Type B pancreatic cell (in vitro differentiated cells): ENCODE data around the gene IL17C. TPM values are rescaled to one million over a fixed set of nuclear protein-coding genes. Genes with fewer than 3 reads are reported as not detected.

ENCODE experiments used
- DNase-seq: peaks from one replicate; pipeline ENCODE4 v3.0.0; 2021; ENCODE audit warnings: mixed read lengths; ENCODE audit not compliant: unreplicated experiment; ENCODE audit errors: extremely low spot score
- H3K27ac Mint-ChIP-seq: 2 replicates; pipeline ENCODE4 v1.8.0; 2021; ENCODE audit warnings: mild to moderate bottlenecking, mixed read lengths
- H3K27me3 Mint-ChIP-seq: 2 replicates; pipeline ENCODE4 v1.8.0; 2021; ENCODE audit warnings: mixed read lengths
- H3K36me3 Mint-ChIP-seq: 2 replicates; pipeline ENCODE4 v1.8.0; 2021; ENCODE audit warnings: mixed read lengths
- H3K4me1 Mint-ChIP-seq: one replicate; pipeline ENCODE4 v1.8.0; 2021; ENCODE audit warnings: mixed read lengths; ENCODE audit not compliant: unreplicated experiment
- H3K4me3 Mint-ChIP-seq: 2 replicates; pipeline ENCODE4 v1.8.0; 2021; ENCODE audit warnings: mild to moderate bottlenecking, mixed read lengths
- H3K9me3 Mint-ChIP-seq: 2 replicates; pipeline ENCODE4 v1.8.0; 2021; ENCODE audit warnings: mixed read lengths
- total RNA-seq: library from RNA; stranded (reverse); gene quantifications from 2 replicates; pipeline ENCODE4 v1.2.1, GENCODE V29; 2021; ENCODE audit warnings: low replicate concordance
- TF ChIP-seq, protein P1 (sequence below): fragments of 200-600 bp; sonication (generic); conservative IDR thresholded peaks from 2 replicates; pipeline ENCODE4 v1.5.0; 2021; ENCODE audit warnings: antibody characterized with exemption, mild to moderate bottlenecking

The IL17C gene
- total RNA-seq, 1 donor from 2014 or later = 0.39 TPM

DNA sequence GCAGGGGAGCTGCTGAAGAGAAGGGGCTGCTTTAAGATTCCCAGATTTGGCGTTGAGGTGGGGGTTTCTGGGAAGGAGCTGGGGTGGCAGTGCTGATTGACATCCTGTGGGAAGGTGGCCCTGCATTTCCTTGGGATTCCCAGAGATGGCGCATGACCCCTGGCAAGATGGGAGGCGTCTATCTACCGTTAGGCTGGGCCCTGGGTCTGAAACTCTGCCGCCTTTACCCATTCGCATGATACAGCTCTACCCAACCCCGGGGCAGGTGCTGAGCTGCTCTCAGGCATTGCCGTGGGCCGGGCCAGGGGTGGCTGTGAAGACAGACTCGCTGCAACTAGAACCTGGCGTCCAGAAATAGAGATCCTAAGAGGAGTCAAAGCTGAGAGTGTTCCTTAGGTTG, 34.4 kb downstream of the IL17C start:
- H3K27ac Mint-ChIP-seq = no peak overlapping the region
- no peaks in the 10 kb centered on the region for H3K9me3 Mint-ChIP-seq
- no peaks in the 10 kb centered on the region for H3K4me1 Mint-ChIP-seq
- no peaks in the 10 kb centered on the region for H3K27me3 Mint-ChIP-seq
- DNase-seq = no peak
- H3K4me3 Mint-ChIP-seq = no peak overlapping the region
- peaks cover 3% of the 10 kb centered on the region for H3K36me3 Mint-ChIP-seq
- TF ChIP-seq, protein P1, sequence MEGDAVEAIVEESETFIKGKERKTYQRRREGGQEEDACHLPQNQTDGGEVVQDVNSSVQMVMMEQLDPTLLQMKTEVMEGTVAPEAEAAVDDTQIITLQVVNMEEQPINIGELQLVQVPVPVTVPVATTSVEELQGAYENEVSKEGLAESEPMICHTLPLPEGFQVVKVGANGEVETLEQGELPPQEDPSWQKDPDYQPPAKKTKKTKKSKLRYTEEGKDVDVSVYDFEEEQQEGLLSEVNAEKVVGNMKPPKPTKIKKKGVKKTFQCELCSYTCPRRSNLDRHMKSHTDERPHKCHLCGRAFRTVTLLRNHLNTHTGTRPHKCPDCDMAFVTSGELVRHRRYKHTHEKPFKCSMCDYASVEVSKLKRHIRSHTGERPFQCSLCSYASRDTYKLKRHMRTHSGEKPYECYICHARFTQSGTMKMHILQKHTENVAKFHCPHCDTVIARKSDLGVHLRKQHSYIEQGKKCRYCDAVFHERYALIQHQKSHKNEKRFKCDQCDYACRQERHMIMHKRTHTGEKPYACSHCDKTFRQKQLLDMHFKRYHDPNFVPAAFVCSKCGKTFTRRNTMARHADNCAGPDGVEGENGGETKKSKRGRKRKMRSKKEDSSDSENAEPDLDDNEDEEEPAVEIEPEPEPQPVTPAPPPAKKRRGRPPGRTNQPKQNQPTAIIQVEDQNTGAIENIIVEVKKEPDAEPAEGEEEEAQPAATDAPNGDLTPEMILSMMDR = peak; percentile 59

DNA sequence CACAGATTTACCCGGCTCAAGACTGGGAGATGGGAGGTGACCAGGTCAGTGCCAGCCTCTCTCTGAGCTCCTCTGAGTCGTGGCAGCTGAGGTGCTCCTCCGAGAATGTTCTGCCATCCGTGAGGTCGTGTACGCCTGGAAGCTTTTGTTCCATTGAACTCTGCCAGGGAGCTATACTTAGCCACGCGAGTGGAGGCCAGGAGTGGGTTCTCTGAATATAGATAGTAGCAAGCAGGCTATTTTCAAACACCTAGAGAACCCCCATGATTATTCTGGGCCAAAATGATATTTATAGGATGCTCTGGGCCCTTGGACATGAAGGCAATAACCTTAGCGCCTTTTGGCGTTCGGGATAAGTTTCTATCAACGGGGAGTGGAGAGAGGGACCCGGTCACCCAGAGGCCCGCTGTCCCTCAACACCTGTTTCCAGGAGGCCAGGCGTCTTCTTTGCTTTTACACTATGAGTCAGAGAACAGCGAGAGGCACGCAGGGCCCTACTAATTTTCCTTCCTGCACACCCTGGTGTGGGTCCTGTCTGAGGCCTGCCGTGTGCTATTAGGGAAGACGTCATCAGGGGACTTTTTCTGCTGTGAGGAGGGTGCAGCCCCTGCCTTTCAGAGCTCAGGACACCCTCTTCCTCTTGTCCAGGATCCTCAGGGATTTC, 35.5 kb downstream of the IL17C start:
- TF ChIP-seq, protein P1 = no peak
- no peak for DNase-seq
- Mint-ChIP-seq H3K9me3 (no peaks in the 10 kb centered on the region), H3K36me3 (no peaks in the 10 kb centered on the region), H3K27ac (no peak overlapping the region), H3K4me1 (no peaks in the 10 kb centered on the region), H3K27me3 (no peaks in the 10 kb centered on the region), H3K4me3 (no peak overlapping the region)

DNA sequence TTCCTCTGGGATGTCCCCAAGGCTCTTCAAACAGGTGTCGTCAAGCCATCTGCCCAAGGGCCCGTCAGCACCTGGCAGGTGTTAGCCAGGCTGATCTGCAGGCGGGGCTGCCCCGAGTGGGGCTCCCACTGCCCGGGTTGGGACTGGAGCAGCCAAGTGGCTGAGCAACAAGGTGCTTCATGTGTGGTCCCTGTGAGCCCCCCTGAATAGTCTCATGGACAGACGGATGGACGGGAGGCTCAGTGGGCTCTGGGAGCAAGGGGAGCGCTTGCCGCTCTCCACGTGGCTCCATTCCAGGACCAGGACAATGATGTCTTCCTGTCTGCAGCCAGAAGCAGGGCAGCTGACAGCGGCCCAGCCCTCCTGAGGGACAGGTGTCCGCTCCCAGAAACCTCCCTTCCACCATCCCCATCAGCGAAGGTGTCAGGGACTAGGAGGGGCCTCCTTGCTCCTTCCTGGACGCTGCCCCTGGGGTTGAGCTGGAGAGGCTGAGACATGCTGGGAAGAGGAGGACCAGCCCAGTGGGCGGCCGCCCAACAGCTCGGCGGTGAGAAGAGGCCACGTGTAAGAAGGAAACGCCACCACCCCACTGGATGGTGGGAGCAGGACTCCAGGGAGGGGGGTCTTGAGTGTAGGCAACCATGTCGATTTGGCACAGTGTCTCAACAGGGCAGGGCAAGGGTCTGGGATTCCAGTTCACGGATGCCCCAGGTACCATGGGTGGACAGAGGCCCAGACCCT, 38.3 kb downstream of the IL17C start:
- H3K4me3 Mint-ChIP-seq = no peak overlapping the region
- TF ChIP-seq, protein P1 = no peak
- H3K4me1 Mint-ChIP-seq = no peaks in the 10 kb centered on the region
- no peaks in the 10 kb centered on the region for H3K9me3 Mint-ChIP-seq
- peaks cover 1% of the 10 kb centered on the region for H3K27me3 Mint-ChIP-seq
- H3K36me3 Mint-ChIP-seq = no peaks in the 10 kb centered on the region
- no peak for DNase-seq
- H3K27ac Mint-ChIP-seq = no peak overlapping the region

DNA sequence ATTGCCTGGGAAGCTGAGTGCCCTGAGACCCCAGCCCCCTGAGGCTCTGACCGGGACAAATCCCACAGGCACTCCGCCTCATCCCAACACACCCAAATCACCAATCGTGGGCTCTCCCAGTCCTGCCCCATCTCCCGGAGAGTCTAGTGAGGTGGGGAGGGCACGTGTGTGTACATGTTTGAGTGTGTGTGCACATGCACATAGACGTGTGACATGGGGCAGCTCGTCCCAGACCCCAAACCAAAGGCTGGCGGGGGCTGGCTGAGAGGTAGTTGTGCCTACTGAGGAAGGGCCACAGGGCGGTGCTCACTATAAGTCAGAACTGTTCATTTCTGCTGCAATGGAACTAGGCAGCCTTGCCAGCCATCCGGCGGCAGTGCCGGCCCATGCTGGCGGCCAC, 39.3 kb downstream of the IL17C start:
- Mint-ChIP-seq H3K4me1 (no peaks in the 10 kb centered on the region), H3K27ac (no peak overlapping the region), H3K9me3 (no peaks in the 10 kb centered on the region), H3K4me3 (no peak overlapping the region), H3K36me3 (no peaks in the 10 kb centered on the region), H3K27me3 (peaks cover 11% of the 10 kb centered on the region)
- DNase-seq = no peak
- TF ChIP-seq, protein P1 = no peak

DNA sequence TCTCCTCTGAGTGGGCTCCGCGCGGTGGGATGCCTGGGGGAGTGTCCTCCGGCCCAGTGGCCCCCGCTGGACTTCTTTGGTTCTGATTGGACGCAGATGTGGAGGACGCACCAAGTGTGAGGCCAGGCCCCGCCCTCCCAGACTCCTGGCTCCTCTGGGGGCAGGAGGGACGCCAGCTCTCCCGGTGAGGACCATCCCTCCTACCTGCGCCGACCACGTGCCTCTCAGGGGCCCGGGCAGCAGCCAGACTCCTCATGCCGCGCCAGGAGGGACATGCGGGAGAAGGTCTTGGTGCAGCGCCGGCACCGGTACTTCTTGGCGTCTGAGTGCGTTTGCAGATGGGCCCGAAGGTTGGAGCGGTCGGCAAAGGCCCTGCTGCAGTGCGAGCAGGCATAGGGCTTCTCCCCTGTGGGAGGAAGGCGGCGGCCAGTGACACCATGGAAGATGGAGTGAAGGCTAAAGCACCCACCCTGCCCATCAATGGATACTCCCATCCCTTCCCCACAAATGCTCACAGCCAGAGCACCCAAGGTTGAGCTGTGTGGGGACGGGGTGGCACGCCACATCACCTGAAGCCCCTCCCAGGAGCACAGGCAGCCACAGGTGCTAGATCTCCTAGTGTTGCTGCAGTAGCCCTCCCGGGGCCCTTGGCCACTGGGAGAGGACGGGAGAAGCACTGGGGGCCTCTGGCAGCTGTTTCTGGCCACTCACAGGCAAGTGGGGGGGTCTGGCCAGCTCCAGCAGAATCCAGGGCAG, 40.0 kb downstream of the IL17C start:
- Mint-ChIP-seq H3K4me3 (no peak overlapping the region), H3K27me3 (peaks cover 11% of the 10 kb centered on the region), H3K36me3 (no peaks in the 10 kb centered on the region), H3K4me1 (no peaks in the 10 kb centered on the region), H3K9me3 (no peaks in the 10 kb centered on the region), H3K27ac (no peak overlapping the region)
- TF ChIP-seq, protein P1 = no peak
- DNase-seq = no peak
